Measurements from ENCODE around the gene GJA1.

Gene GJA1

DNA sequence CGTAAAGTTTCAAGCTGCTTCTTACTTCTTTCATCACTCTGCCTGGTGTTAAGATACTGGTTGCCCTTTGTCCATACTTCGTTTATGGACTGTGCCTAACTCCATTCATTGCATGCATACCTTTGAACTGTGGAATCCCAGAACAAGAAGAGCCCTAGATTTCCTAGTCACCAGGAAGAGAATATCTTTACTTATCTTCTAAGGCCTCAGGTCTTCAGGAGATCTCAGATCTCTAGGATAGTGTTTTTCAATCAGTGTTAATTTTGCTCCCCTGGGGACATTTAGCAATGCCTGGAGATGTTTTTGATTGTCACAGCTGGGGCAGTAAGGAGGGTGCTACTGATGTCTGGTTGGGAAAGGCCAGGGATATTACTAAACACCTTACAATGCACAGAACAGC lies 35.5 kb upstream of the GJA1 start:
- DNase-seq = no peak
- H3K9me3 ChIP-seq (ENCODE audit: control extremely low read depth in 1 of 5, control insufficient read depth in 4 of 5, insufficient read depth in 2 of 5, low read depth in 1 of 5, low read length in 4 of 5) = no peaks in the 10 kb centered on the region
- no peak overlapping the region for H3K27ac ChIP-seq (ENCODE audit: insufficient read depth in 1 of 2, low read depth in 1 of 2, low read length in 2 of 2, poor library complexity in 1 of 2, severe bottlenecking in 2 of 2)
- no peak overlapping the region for H3K4me3 ChIP-seq (ENCODE audit: control insufficient read depth in 1 of 7, extremely low read depth in 1 of 7, insufficient read depth in 4 of 7, low read depth in 2 of 7, low read length in 6 of 7)
- ChIA-PET POLR2A (no interaction called here), CTCF (interaction anchor here (0.9 kb wide), 1 partner anchor 8 kb away, joined by 4 read pairs; no protein-coding TSS in a partner anchor)
- no peaks in the 10 kb centered on the region for H3K4me1 ChIP-seq (ENCODE audit: control extremely low read depth in 1 of 4, control insufficient read depth in 4 of 4, insufficient read depth in 4 of 4, low read length in 3 of 4)
- WGBS (ENCODE audit: insufficient coverage) = 88% methylated on average over 2 of the region's 2 CpGs
- no peaks in the 10 kb centered on the region for H3K36me3 ChIP-seq (ENCODE audit: control insufficient read depth in 4 of 4, insufficient read depth in 4 of 4, low read length in 3 of 4)
- H3K27me3 ChIP-seq (replicated peaks in 2 of 5; ENCODE audit: control insufficient read depth in 4 of 5, insufficient read depth in 5 of 5, low read length in 4 of 5) = no peaks in the 10 kb centered on the region

DNA sequence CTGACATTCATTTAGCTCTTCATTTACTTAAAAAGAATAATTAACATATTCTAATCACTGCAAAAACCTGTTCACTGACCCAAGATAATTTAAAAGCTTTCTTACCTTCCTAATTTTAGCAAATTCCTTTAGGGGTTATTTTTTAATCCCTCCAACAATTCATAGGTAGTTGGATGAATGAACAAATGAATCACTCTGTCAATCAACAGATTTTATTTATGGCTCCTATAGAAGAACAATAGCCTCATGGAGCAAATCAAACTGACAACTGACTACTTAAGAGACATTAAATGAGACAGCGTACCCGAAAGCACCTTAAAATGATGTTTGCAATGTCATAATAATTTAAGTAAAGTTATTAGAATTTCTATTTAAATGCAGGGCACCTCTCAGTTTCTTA lies 31.5 kb upstream of the GJA1 start:
- CTCF ChIA-PET = no interaction called here
- no peak overlapping the region for H3K4me3 ChIP-seq (ENCODE audit: control insufficient read depth in 1 of 7, extremely low read depth in 1 of 7, insufficient read depth in 4 of 7, low read depth in 2 of 7, low read length in 6 of 7)
- WGBS (ENCODE audit: insufficient coverage) = no CpG with 5 or more reads among the region's 2 CpGs
- H3K4me1 ChIP-seq (ENCODE audit: control extremely low read depth in 1 of 4, control insufficient read depth in 4 of 4, insufficient read depth in 4 of 4, low read length in 3 of 4) = no peaks in the 10 kb centered on the region
- POLR2A ChIA-PET = no interaction called here
- H3K36me3 ChIP-seq (ENCODE audit: control insufficient read depth in 4 of 4, insufficient read depth in 4 of 4, low read length in 3 of 4) = no peaks in the 10 kb centered on the region
- H3K27ac ChIP-seq (ENCODE audit: insufficient read depth in 1 of 2, low read depth in 1 of 2, low read length in 2 of 2, poor library complexity in 1 of 2, severe bottlenecking in 2 of 2) = no peak overlapping the region
- DNase-seq = no peak
- H3K27me3 ChIP-seq (replicated peaks in 2 of 5; ENCODE audit: control insufficient read depth in 4 of 5, insufficient read depth in 5 of 5, low read length in 4 of 5) = peaks cover 0 to 4% (median 0%) of the 10 kb centered on the region in 5 experiments
- H3K9me3 ChIP-seq (ENCODE audit: control extremely low read depth in 1 of 5, control insufficient read depth in 4 of 5, insufficient read depth in 2 of 5, low read depth in 1 of 5, low read length in 4 of 5) = no peaks in the 10 kb centered on the region

DNA sequence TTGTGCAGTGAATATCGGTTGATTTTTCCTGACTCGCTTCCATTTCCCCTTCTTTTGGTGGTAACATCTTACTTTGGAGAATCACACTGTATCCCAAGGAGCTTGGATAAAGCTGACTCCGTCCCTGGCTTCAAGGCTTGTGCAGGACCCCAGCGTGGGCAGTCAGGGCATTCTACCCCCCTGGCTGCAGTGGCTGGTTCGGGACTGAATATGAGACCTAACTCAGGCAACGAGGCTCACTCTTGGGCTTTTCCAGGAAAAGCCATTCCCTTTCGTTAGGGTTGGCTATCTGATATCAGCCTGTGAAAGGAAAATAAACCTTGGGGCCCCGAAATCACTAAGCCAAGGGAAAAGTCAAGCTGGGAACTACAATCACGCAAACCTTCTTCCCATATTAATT lies 30.1 kb upstream of the GJA1 start:
- no peaks in the 10 kb centered on the region for H3K36me3 ChIP-seq (ENCODE audit: control insufficient read depth in 4 of 4, insufficient read depth in 4 of 4, low read length in 3 of 4)
- H3K27me3 ChIP-seq (replicated peaks in 2 of 5; ENCODE audit: control insufficient read depth in 4 of 5, insufficient read depth in 5 of 5, low read length in 4 of 5) = peaks cover 0 to 4% (median 0%) of the 10 kb centered on the region in 5 experiments
- POLR2A ChIA-PET = no interaction called here
- WGBS (ENCODE audit: insufficient coverage) = 85% methylated on average over 4 of the region's 9 CpGs
- CTCF ChIA-PET = interaction anchor here (1.0 kb wide), 1 partner anchor 12 kb away, joined by 4 read pairs; no protein-coding TSS in a partner anchor
- H3K4me1 ChIP-seq (ENCODE audit: control extremely low read depth in 1 of 4, control insufficient read depth in 4 of 4, insufficient read depth in 4 of 4, low read length in 3 of 4) = no peaks in the 10 kb centered on the region
- H3K9me3 ChIP-seq (ENCODE audit: control extremely low read depth in 1 of 5, control insufficient read depth in 4 of 5, insufficient read depth in 2 of 5, low read depth in 1 of 5, low read length in 4 of 5) = no peaks in the 10 kb centered on the region
- no peak overlapping the region for H3K27ac ChIP-seq (ENCODE audit: insufficient read depth in 1 of 2, low read depth in 1 of 2, low read length in 2 of 2, poor library complexity in 1 of 2, severe bottlenecking in 2 of 2)
- DNase-seq = no peak
- H3K4me3 ChIP-seq (ENCODE audit: control insufficient read depth in 1 of 7, extremely low read depth in 1 of 7, insufficient read depth in 4 of 7, low read depth in 2 of 7, low read length in 6 of 7) = no peak overlapping the region

DNA sequence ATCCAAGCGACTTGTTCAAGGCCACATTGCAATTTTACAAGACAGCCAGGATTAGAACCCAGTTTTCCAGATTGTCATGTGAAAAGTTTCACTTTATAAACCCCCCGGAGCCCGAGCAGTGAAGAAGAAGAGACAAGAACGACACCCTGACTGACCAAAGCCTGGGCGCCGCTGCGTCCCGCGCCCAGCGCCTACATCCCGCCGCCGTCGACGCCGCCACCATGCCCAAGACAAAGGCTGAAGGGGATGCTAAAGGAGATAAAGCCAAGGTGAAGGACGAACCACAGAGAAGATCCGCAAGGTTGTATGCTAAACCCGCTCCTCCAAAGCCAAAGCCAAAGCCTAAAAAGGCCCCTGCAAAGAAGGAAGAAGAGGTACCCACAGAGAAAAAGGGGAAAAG lies 27.1 kb upstream of the GJA1 start:
- ChIA-PET POLR2A (interaction anchor here (0.6 kb wide), 1 partner anchor 215 kb away, joined by 4 read pairs; no protein-coding TSS in a partner anchor), CTCF (no interaction called here)
- Histone ChIP-seq H3K27ac (ENCODE audit: insufficient read depth in 1 of 2, low read depth in 1 of 2, low read length in 2 of 2, poor library complexity in 1 of 2, severe bottlenecking in 2 of 2) (no peak overlapping the region), H3K4me1 (ENCODE audit: control extremely low read depth in 1 of 4, control insufficient read depth in 4 of 4, insufficient read depth in 4 of 4, low read length in 3 of 4) (no peaks in the 10 kb centered on the region), H3K36me3 (ENCODE audit: control insufficient read depth in 4 of 4, insufficient read depth in 4 of 4, low read length in 3 of 4) (no peaks in the 10 kb centered on the region), H3K9me3 (ENCODE audit: control extremely low read depth in 1 of 5, control insufficient read depth in 4 of 5, insufficient read depth in 2 of 5, low read depth in 1 of 5, low read length in 4 of 5) (no peaks in the 10 kb centered on the region), H3K27me3 (replicated peaks in 2 of 5; ENCODE audit: control insufficient read depth in 4 of 5, insufficient read depth in 5 of 5, low read length in 4 of 5) (peaks cover 0 to 4% (median 0%) of the 10 kb centered on the region in 5 experiments), H3K4me3 (ENCODE audit: control insufficient read depth in 1 of 7, extremely low read depth in 1 of 7, insufficient read depth in 4 of 7, low read depth in 2 of 7, low read length in 6 of 7) (no peak overlapping the region)
- WGBS (ENCODE audit: insufficient coverage) = 95% methylated on average over 18 of the region's 19 CpGs
- DNase-seq = no peak

DNA sequence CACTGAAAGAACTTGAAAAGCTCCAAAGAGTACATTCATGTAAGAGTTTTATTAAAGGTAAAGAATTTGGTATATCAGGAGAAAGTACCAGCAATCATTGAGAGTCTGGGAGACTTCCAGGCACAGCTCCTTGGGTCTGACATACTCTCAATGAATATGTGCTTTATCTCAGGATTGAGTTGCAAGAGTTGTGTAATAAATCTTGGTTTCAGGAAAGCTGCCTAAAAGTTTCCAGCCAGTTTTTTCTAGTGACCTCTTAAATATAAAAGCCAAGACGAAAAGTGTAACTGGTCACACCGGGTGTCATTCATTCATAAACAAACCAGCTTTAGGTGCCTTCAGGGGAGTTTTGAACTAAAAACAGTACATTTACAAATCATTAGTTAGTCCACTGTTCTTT lies 21.6 kb upstream of the GJA1 start:
- WGBS (ENCODE audit: insufficient coverage) = 84% methylated on average over 2 of the region's 2 CpGs
- ChIA-PET CTCF (no interaction called here), POLR2A (no interaction called here)
- Histone ChIP-seq H3K36me3 (ENCODE audit: control insufficient read depth in 4 of 4, insufficient read depth in 4 of 4, low read length in 3 of 4) (no peaks in the 10 kb centered on the region), H3K27ac (ENCODE audit: insufficient read depth in 1 of 2, low read depth in 1 of 2, low read length in 2 of 2, poor library complexity in 1 of 2, severe bottlenecking in 2 of 2) (no peak overlapping the region), H3K4me3 (ENCODE audit: control insufficient read depth in 1 of 7, extremely low read depth in 1 of 7, insufficient read depth in 4 of 7, low read depth in 2 of 7, low read length in 6 of 7) (no peak overlapping the region), H3K9me3 (ENCODE audit: control extremely low read depth in 1 of 5, control insufficient read depth in 4 of 5, insufficient read depth in 2 of 5, low read depth in 1 of 5, low read length in 4 of 5) (no peaks in the 10 kb centered on the region), H3K4me1 (ENCODE audit: control extremely low read depth in 1 of 4, control insufficient read depth in 4 of 4, insufficient read depth in 4 of 4, low read length in 3 of 4) (no peaks in the 10 kb centered on the region), H3K27me3 (replicated peaks in 2 of 5; ENCODE audit: control insufficient read depth in 4 of 5, insufficient read depth in 5 of 5, low read length in 4 of 5) (no peaks in the 10 kb centered on the region)
- no peak for DNase-seq

DNA sequence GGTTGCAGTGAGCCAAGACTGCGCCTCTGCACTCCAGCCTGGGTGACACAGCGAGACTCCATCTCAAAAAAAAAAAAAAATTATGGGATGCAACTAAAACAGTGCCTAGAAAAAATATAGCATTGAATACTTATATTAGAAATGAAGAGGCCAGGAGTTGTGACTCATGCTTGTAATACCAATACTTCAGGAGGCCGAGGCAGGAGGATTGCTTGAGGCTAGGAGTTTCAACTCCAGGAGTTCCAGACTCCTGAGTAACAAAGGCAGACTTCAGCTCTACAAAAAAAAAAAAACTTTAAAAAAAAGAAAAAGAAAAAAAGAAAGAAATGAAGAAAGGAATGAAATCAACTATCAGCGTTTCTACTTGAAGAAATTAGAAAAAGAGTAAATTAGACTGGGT lies 17.1 kb upstream of the GJA1 start:
- Histone ChIP-seq H3K4me1 (ENCODE audit: control extremely low read depth in 1 of 4, control insufficient read depth in 4 of 4, insufficient read depth in 4 of 4, low read length in 3 of 4) (no peaks in the 10 kb centered on the region), H3K36me3 (ENCODE audit: control insufficient read depth in 4 of 4, insufficient read depth in 4 of 4, low read length in 3 of 4) (no peaks in the 10 kb centered on the region), H3K27me3 (replicated peaks in 2 of 5; ENCODE audit: control insufficient read depth in 4 of 5, insufficient read depth in 5 of 5, low read length in 4 of 5) (no peaks in the 10 kb centered on the region), H3K4me3 (ENCODE audit: control insufficient read depth in 1 of 7, extremely low read depth in 1 of 7, insufficient read depth in 4 of 7, low read depth in 2 of 7, low read length in 6 of 7) (no peak overlapping the region), H3K9me3 (ENCODE audit: control extremely low read depth in 1 of 5, control insufficient read depth in 4 of 5, insufficient read depth in 2 of 5, low read depth in 1 of 5, low read length in 4 of 5) (no peaks in the 10 kb centered on the region), H3K27ac (ENCODE audit: insufficient read depth in 1 of 2, low read depth in 1 of 2, low read length in 2 of 2, poor library complexity in 1 of 2, severe bottlenecking in 2 of 2) (no peak overlapping the region)
- ChIA-PET CTCF (interaction anchor here (1.2 kb wide), 1 partner anchor 12 kb away, joined by 3 read pairs; no protein-coding TSS in a partner anchor), POLR2A (no interaction called here)
- WGBS (ENCODE audit: insufficient coverage) = 100% methylated on average over 1 of the region's 4 CpGs
- DNase-seq = no peak

DNA sequence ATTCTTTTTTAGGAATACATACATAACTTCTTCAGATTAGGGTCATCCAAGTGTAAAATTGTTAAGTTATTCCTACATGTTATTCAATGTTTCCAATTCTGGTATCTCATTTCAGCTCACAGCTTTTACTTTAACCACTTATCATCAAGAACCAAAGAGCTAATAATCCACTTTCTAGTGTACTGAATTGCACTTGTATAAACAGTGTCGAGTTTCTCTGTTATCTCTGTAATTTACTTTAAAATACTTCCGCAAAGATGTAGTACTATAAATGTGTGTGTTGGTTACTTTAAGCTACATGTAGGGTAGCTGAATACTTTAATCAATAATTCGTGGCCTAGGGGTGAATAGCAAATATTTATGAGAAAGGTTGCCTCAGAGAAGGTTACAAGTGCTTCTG lies 8.8 kb upstream of the GJA1 start:
- CTCF ChIA-PET = no interaction called here
- no peaks in the 10 kb centered on the region for H3K9me3 ChIP-seq (ENCODE audit: control extremely low read depth in 1 of 5, control insufficient read depth in 4 of 5, insufficient read depth in 2 of 5, low read depth in 1 of 5, low read length in 4 of 5)
- H3K27ac ChIP-seq (ENCODE audit: insufficient read depth in 1 of 2, low read depth in 1 of 2, low read length in 2 of 2, poor library complexity in 1 of 2, severe bottlenecking in 2 of 2) = no peak overlapping the region
- POLR2A ChIA-PET = no interaction called here
- no peak for DNase-seq
- H3K36me3 ChIP-seq (ENCODE audit: control insufficient read depth in 4 of 4, insufficient read depth in 4 of 4, low read length in 3 of 4) = no peaks in the 10 kb centered on the region
- no peaks in the 10 kb centered on the region for H3K4me1 ChIP-seq (ENCODE audit: control extremely low read depth in 1 of 4, control insufficient read depth in 4 of 4, insufficient read depth in 4 of 4, low read length in 3 of 4)
- H3K4me3 ChIP-seq (ENCODE audit: control insufficient read depth in 1 of 7, extremely low read depth in 1 of 7, insufficient read depth in 4 of 7, low read depth in 2 of 7, low read length in 6 of 7) = no peak overlapping the region
- no CpG with 5 or more reads among the region's 3 CpGs for WGBS (ENCODE audit: insufficient coverage)
- H3K27me3 ChIP-seq (replicated peaks in 2 of 5; ENCODE audit: control insufficient read depth in 4 of 5, insufficient read depth in 5 of 5, low read length in 4 of 5) = no peaks in the 10 kb centered on the region
